Measurements from ENCODE around the gene BIRC7. TPM values are rescaled to one million over a fixed set of nuclear protein-coding genes. Genes with fewer than 3 reads are reported as not detected.

Gene BIRC7
- 1 to 10 TPM; 1.4 to 2.2 (median 2.0) TPM for polyA plus RNA-seq (ENCODE audit: insufficient read length in 4 of 4)

GRCh38 chr20:63235399-63235983 is at the start of gene BIRC7:
BIRC7 (plus strand) TSS chr20:63235905; CDS start chr20:63236097, 192 bp downstream.
- no peak for DNase-seq (ENCODE audit: low read depth in 4 of 4, low spot score in 2 of 4)

- no peak for DNase-seq (ENCODE audit: low read depth in 4 of 4, low spot score in 2 of 4)
Measured at GRCh38 chr20:63186084-63186483, 49.6 kb upstream of the BIRC7 start.

GRCh38 chr20:63186528-63187316 is 49.0 kb upstream of the BIRC7 start:
- no peak for DNase-seq (ENCODE audit: low read depth in 4 of 4, low spot score in 2 of 4)

- DNase-seq (ENCODE audit: low read depth in 4 of 4, low spot score in 2 of 4) = no peak
Measured at GRCh38 chr20:63187338-63188158, 48.2 kb upstream of the BIRC7 start.

GRCh38 chr20:63188159-63188442 is 47.6 kb upstream of the BIRC7 start:
- no peak for DNase-seq (ENCODE audit: low read depth in 4 of 4, low spot score in 2 of 4)

GRCh38 chr20:63188641-63189321 is 46.9 kb upstream of the BIRC7 start:
- DNase-seq (ENCODE audit: low read depth in 4 of 4, low spot score in 2 of 4) = no peak

GRCh38 chr20:63189322-63189642 is 46.4 kb upstream of the BIRC7 start:
- no peak for DNase-seq (ENCODE audit: low read depth in 4 of 4, low spot score in 2 of 4)

GRCh38 chr20:63189846-63190559 is 45.7 kb upstream of the BIRC7 start:
- DNase-seq (ENCODE audit: low read depth in 4 of 4, low spot score in 2 of 4) = no peak

GRCh38 chr20:63190828-63191227 is 44.9 kb upstream of the BIRC7 start:
- DNase-seq (ENCODE audit: low read depth in 4 of 4, low spot score in 2 of 4) = no peak

GRCh38 chr20:63191400-63191799 is 44.3 kb upstream of the BIRC7 start:
- no peak for DNase-seq (ENCODE audit: low read depth in 4 of 4, low spot score in 2 of 4)

GRCh38 chr20:63192721-63193120 is 43.0 kb upstream of the BIRC7 start:
- DNase-seq (ENCODE audit: low read depth in 4 of 4, low spot score in 2 of 4) = no peak

GRCh38 chr20:63194007-63194796 is 41.5 kb upstream of the BIRC7 start:
- no peak for DNase-seq (ENCODE audit: low read depth in 4 of 4, low spot score in 2 of 4)

- no peak for DNase-seq (ENCODE audit: low read depth in 4 of 4, low spot score in 2 of 4)
Measured at GRCh38 chr20:63194797-63195173, 40.9 kb upstream of the BIRC7 start.

- DNase-seq (ENCODE audit: low read depth in 4 of 4, low spot score in 2 of 4) = no peak
Measured at GRCh38 chr20:63196768-63197470, 38.8 kb upstream of the BIRC7 start.

- DNase-seq (ENCODE audit: low read depth in 4 of 4, low spot score in 2 of 4) = no peak
Measured at GRCh38 chr20:63198606-63199005, 37.1 kb upstream of the BIRC7 start.

GRCh38 chr20:63202021-63202420 is 33.7 kb upstream of the BIRC7 start:
- DNase-seq (ENCODE audit: low read depth in 4 of 4, low spot score in 2 of 4) = no peak

GRCh38 chr20:63202811-63203526 is 32.7 kb upstream of the BIRC7 start:
- DNase-seq (ENCODE audit: low read depth in 4 of 4, low spot score in 2 of 4) = no peak

- no peak for DNase-seq (ENCODE audit: low read depth in 4 of 4, low spot score in 2 of 4)
Measured at GRCh38 chr20:63204362-63204761, 31.3 kb upstream of the BIRC7 start.

GRCh38 chr20:63205896-63206295 is 29.8 kb upstream of the BIRC7 start:
- DNase-seq (ENCODE audit: low read depth in 4 of 4, low spot score in 2 of 4) = no peak
